T47D (cell line): Measurements from ENCODE around the gene PPP4R2.

Experiments used
- DNase-seq, 2 experiments: peaks; one replicate each; pipeline versions ENCODE4 v3.0.0 to v3.0.0-alpha.2; 2011 to 2012; ENCODE audit warnings: low read depth in 1 of 2, low spot score in 1 of 2
- JUND ChIP-seq: IDR thresholded peaks from 2 replicates; pipeline ENCODE4 v1.6.1; 2012; ENCODE audit warnings: low read depth
- in situ Hi-C: cut with HindIII; loops from 2 replicates; pipeline ENCODE4 v1.10.0; 2016; ENCODE audit warnings: low sequenced_read_pairs, low pct_unique_long_range_greater_than_20kb

The PPP4R2 gene

GRCh38 chr3:72964633-72965032 lies 32.0 kb upstream of the PPP4R2 start:
- in situ Hi-C loops: no loop called here
- DNase-seq: no peak
- TF ChIP-seq JUND: no peak

- no peak for DNase-seq
- no peak for TF ChIP-seq JUND
- in situ Hi-C loops: no loop called here
Measured at GRCh38 chr3:72968266-72968664, 28.3 kb upstream of the PPP4R2 start.

- no peak for TF ChIP-seq JUND
- no peak for DNase-seq
- in situ Hi-C loops: no loop called here
Measured at GRCh38 chr3:72969766-72970165, 26.8 kb upstream of the PPP4R2 start.

- DNase-seq: no peak
- no peak for TF ChIP-seq JUND
- in situ Hi-C loops: no loop called here
Measured at GRCh38 chr3:72970942-72971341, 25.7 kb upstream of the PPP4R2 start.

- TF ChIP-seq JUND: no peak
- in situ Hi-C loops: no loop called here
- DNase-seq: no peak
Measured at GRCh38 chr3:72972706-72973030, 23.9 kb upstream of the PPP4R2 start.

GRCh38 chr3:72973031-72973723 lies 23.4 kb upstream of the PPP4R2 start:
- in situ Hi-C loops: no loop called here
- TF ChIP-seq JUND: no peak
- no peak for DNase-seq

- no peak for TF ChIP-seq JUND
- no peak for DNase-seq
- in situ Hi-C loops: no loop called here
Measured at GRCh38 chr3:72973786-72974185, 22.8 kb upstream of the PPP4R2 start.

GRCh38 chr3:72974956-72975355 lies 21.7 kb upstream of the PPP4R2 start:
- in situ Hi-C loops: no loop called here
- TF ChIP-seq JUND: no peak
- no peak for DNase-seq

- no peak for TF ChIP-seq JUND
- in situ Hi-C loops: no loop called here
- no peak for DNase-seq
Measured at GRCh38 chr3:72976281-72976741, 20.3 kb upstream of the PPP4R2 start.

- no peak for DNase-seq
- in situ Hi-C loops: no loop called here
- no peak for TF ChIP-seq JUND
Measured at GRCh38 chr3:72977060-72977808, 19.4 kb upstream of the PPP4R2 start.

- no peak for TF ChIP-seq JUND
- in situ Hi-C loops: no loop called here
- no peak for DNase-seq
Measured at GRCh38 chr3:72982609-72983366, 13.8 kb upstream of the PPP4R2 start.

- DNase-seq: no peak
- no peak for TF ChIP-seq JUND
- in situ Hi-C loops: no loop called here
Measured at GRCh38 chr3:72985576-72985975, 11.0 kb upstream of the PPP4R2 start.
